GM19099 (cell line): ENCODE measurements around the gene MYO10.

ENCODE experiments used
- POLR2A ChIP-seq: IDR thresholded peaks from 3 replicates; pipeline ENCODE4 v1.6.1; 2011; ENCODE audit warnings: low read depth; ENCODE audit not compliant: insufficient read length; ENCODE audit errors: extremely low read depth

The MYO10 gene

DNA sequence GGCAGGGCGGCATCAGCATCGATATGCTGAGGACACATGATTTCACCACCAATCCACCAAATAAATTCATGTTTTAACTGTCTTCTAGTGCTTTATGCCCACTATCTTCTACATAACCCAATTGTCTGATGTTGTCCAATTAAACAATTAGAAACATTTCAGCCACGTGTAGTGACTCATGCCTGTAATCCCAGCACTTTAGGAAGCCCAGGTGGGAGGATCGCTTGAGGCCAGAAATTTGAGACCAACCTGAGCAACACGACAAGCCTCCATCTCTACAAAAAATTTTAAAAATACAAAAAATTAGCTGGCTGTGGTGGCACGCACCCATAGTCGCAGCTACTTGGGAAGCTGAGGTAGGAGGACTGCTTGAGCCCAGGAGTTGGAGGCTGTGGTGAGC lies 128.1 kb downstream of the MYO10 start:
- no peak for TF ChIP-seq POLR2A

DNA sequence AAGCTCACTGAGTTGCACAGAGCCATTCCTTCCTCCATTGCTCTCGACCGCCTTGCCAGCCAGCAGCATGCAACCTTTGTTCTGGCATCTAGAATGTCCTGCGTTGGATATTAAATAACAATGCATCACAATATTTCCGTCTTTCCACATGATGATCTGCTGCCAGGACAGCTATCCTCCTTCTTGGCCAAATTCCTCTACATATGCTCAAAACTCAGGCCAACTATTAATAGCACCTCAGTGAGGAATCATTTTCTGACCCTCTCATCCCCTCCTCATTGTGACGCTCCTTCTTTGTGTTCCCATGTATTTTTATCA lies 128.6 kb downstream of the MYO10 start:
- no peak for TF ChIP-seq POLR2A

DNA sequence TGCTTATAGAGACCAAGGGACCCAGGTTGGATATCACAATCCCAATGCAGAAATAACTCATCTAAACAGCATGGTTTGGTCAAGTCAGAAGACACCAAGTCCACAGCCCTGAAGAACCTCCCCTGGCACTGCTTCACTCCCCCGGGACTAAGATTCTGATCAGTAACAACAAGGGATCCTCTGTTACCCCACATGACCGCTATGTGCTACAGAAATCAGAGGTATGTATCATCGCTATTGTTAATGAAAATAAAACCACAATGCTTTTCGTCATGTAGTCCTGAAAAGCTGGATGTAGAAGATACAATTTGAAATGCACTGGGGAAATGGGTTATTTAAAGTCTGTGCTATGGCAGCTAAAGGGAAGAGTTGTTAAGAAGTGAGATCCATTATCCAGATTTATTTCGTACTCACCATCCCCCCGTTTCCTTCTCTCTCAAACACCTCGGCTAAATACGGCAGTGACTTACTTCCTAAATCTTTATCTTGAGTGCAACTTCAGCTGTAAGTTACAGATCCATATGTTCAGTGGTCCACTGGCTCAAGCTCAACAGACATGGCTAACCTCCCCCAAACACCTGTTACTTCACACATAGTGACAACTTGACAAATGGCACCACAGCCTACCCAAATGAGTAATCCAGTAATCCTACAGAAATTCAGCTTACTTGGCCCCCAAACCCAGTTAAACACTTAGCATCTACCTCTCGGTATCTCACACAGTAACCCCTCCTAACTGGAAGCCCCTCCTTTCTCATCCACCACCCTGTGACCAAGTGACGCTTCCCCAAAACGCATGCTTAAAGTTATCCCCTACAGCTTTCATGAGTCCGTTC lies 129.2 kb downstream of the MYO10 start:
- no peak for TF ChIP-seq POLR2A

DNA sequence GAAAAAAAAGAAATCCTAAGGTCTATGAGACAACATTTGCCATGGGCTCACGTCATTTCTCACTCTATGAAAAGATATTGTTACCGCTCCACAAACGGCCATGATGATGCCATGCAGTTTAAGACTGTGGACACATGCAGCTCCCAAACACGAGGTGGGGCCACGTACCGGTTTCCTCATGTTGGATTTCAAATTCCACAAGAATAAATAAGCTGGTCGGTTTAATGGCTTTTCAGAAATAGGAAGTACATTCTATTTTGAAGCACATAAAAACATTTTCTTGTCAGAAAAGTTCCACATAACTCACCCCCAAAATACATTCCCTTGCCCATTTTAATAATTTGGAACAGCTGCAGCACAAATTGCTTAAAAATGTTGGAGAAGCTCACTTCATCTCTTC lies 130.6 kb downstream of the MYO10 start:
- TF ChIP-seq POLR2A = no peak

DNA sequence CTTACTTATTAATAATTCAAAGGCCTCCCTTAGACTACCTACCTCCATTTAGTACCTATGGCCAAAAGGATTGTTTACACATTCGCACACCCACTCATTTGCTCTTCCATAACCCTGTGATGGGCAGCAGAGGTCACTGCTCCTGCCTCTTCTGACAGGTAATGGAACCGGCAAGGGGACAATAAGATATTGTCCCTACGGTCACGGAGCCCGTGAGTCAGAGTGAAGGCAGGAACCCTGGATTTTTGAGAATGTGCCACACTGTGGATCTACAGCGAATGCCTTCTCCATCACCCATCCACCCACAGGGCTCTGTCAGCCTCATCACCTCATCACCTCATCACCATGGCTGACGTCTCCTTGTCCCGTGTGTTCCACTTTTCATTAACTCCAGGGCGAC lies 132.3 kb downstream of the MYO10 start:
- TF ChIP-seq POLR2A = no peak

DNA sequence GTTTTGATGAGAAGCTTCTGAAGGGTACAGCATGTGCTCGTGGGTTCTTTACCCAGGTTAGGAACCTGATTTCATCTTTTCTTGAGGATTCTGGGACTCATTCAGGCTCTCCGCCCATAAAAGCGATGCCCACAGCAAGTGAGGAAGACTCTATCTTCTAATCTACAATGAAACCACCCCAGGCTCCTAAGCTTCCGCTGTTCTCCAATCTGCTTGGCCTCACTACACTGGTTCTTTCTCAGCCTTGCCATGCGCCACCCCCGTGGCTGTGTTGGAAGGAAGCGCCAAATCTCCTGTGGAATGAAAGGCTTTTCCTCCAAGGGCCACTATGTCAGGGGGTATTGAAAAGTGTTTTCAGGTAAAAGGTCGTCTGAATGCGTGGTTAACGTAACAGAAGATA lies 135.6 kb downstream of the MYO10 start:
- no peak for TF ChIP-seq POLR2A

DNA sequence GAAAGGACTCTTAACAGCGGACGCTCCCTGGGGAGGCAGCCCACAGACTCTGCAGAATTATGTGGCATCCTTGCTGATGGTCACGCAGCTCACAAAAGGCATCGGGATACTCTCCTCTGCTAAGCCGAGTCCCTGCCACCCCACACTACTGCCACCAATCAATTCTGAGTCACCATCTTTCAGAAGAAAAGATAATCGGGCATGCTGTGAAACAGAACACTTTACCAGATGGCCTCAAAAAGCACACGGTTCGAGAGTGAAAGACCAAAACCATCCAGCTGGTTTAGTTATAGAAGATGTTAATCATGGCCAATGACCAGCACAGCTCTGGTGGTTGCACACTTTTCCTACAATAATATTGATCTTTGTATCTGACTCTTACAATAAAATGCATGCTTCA lies 136.3 kb downstream of the MYO10 start:
- TF ChIP-seq POLR2A = no peak

DNA sequence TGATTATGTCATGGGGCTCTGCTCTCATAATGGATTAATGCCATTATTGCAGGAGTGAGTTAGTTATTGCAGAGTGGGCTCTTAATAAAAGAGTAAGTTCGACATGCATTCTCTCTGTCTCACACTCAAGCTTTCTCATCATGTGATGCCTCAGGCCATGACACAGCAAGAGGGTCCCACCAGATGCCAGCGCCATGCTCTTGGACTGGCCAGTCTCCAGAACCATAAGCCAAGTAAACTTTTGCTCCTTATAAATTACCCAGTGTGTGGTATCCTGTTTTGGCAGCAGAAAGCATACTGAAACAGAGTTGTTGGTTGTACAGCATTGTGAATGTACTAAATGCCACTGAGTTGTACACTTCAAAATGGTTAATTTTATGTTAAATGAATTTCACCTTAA lies 138.1 kb downstream of the MYO10 start:
- TF ChIP-seq POLR2A = no peak

DNA sequence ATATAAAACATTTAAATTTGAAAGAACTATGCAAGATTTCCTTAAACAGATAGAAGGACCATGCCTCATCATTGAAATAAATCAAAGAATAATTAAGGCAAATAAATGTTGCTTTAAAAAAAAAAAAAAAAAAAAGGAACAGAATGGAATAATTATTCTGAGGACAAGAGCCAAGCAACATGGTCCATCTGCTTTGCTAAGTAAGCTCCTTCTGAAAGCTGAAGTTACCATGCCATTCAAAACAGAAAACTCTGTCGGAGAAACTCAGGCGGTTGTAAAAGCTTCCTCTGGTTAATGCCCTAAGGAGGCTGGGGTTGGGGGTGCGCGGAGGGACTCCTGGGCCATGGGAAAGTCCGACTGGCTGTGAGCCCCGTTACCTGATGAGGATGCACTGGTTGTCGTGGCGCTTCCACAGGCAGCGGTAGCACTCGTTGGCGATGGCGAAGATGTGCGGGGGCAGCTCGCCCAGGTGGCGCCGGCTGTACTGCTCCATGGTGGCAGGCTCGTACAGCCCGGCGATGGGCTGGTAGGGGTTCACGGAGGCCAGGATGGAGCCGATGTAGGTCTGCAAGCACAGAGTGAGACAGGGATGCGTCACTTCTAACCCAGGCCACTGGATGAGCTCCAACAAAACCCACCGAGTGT lies 141.7 kb downstream of the MYO10 start:
- TF ChIP-seq POLR2A = no peak

DNA sequence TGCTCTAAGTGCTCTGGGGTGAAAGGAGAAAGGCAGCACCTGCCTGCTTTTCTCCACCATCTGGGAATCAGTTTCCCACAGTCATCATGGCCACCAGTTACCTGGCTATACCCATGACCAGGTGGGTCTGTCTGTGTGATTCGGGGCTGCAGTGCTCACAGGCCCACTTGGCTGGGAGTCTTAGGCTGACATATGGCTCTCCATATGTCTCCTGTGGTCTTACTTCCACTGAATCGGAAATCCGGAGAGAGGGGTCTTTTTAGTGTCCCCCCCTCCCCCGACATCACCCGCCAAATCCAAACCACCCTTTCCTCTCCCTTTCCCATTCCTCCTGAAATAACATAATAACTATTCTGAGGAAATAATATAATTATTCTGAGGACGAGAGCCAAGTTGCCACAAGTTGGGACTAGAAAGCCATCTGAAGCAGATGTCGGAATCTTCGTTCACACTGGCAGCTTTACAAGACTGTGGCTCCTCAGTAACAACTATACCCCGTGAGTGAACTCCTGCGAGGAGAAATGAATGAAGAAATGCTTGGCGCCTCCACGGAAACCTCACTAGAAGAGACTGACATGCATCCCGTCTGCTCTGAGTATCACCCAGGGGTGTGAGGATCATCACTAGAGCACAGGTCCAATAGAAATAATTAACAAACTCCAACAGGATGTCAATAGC lies 143.4 kb downstream of the MYO10 start:
- no peak for TF ChIP-seq POLR2A

DNA sequence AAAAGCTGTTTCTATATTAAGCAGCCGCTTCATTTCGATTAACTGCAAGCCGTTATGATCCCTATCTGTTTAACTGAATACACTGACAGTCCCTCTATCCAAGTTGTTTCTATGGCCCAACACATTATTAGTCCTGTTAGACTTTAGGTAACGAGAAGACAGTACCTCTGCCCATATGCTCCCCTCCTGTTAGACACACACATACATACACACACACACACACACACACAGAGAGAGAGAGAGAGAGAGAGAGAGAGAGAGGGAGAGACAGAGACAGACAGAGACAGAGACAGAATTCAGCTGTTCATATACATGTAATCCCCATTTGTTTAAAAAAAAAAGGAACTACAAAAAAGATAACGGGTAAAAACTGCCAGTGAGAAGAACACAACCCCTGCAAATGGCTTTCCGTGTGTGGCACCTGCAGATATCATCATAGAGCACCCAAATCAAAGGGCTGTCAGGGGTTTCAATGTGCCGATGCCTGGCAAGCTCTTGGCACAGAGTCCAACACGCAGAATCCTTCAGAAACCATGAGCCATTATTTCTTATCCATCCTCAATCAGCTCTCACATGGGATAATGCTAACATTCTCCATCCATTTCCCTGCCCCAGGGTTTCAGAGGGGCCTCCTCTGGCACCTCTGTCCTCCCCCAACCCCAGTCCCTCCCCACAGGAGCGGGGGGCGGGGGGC lies 144.0 kb downstream of the MYO10 start:
- no peak for TF ChIP-seq POLR2A

DNA sequence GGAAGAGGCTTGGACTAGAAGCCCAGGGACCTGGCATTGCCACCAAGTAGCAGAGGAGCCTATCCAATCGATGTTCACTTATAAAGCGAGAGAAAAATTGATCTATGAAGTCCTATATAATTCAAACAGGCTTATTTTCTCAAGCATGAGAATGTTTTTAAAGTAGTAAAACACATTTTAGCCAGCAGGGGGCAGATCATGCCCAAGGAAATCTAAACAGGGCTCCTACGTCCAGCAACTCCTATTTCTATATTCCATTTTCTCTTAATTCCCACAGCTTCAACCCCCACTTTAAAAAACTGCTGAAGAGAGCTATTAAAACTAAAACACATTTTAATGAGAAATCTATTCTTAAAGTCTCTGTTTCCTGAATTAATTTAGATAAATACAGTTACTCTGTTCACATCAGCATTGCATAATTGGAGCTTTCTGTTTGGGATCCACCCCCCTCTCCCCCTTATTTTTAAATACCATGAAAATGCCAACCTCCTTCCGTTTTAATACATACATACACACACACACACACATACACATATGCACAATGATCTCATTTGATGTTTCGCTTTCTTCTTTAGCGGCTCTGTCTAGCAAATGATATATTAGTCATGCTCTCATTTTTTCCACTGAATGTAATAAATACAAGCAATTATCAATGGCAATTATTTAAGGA lies 144.9 kb downstream of the MYO10 start:
- no peak for TF ChIP-seq POLR2A

DNA sequence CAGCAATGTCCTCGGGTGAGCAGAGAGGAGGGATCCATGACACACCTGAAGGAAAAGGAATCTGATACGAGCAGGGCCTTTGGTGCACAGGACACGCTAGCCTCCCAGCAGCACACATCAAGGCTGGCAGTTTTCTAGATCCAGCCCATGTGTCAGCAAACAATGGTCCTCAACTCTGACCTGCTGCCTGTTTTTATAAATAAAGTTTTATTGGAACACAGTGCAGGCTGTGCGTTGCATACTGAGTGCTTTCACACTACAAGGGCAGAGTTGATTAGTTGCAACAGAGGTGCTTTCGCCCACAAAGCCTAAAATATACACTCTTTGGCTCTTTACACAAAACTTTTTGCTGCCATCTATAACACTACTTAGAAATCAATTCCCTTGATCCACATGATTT lies 147.1 kb downstream of the MYO10 start:
- no peak for TF ChIP-seq POLR2A

DNA sequence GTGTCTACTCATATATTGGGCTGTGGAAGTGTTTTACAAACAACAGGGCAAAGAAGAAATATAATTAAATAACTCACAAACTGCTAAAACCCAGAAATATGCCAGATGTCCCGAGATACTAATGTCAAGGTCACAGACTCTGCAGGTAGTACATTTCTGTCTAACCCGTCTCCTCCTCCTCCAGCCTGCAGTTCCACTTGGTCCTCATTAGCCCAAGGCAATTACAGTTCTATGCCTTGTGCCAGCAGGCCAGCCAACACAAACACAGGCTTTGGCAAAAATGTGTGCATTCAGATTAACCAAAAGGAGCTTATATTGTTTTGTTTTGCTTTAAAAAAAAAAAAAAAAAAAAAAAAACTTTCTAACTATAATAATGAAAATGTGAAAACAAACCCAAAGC lies 148.8 kb downstream of the MYO10 start:
- TF ChIP-seq POLR2A = no peak
